NCI-H2227 treated with DMSO at 0.1 percent for 48 hours (cell line): ENCODE data around the gene MRGPRE.

Experiments used
- DNase-seq: peaks from one replicate; lab custom pipeline; 2025; lab: John Stamatoyannopoulos, UW

The MRGPRE gene

DNA sequence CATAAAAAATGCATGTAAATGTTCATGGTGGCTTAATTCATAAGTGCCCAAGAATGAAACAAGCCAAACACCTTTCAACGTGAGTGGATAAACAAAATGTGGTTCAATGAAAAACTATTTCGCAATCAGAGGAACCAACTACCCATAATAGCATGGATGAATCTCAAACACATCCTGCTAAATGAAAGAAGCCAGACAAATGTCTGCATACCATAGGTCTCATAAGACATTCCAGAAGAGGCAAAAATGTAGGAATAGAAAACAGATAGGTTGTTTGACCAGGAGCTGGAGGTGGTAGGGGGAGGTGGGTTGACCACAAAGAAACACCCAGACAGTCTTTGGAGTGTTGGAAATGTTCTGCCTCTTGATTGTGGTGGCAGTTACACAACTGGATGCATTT, 53.9 kb downstream of the MRGPRE start:
- no peak for DNase-seq

DNA sequence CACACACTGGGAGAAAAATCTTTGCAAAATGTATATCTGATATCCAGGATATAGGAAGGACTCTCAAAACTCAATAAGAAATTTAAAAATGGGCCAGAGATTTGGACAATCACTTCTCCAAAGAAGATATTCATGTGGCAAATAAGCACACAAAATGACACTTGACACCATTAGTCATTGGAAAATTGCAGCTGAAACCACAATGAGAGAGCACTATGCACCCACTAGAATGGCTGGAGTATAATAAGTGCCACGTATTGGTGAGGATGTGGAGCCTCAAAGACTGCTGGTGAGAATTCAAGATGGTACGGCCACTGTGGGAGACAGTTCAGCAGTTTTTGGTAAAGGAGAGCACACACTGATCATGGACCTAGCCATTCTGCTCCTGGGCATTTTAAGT, 54.3 kb downstream of the MRGPRE start:
- DNase-seq, result no peak
